ENCODE measurements around the gene STK11IP.

GRCh38 chr2:219573166-219573565 lies 24.5 kb upstream of the STK11IP start:
- TF ChIP-seq CTCF (IDR thresholded peaks at IDR 0.05) (no peak), POLR2A (IDR thresholded peaks at IDR 0.05) (no peak)
